Type B pancreatic cell (in vitro differentiated cells): ENCODE measurements around the gene BRD7. TPM values are rescaled to one million over a fixed set of nuclear protein-coding genes. Genes with fewer than 3 reads are reported as not detected.

Source experiments
- DNase-seq: peaks from one replicate; pipeline ENCODE4 v3.0.0; 2021; ENCODE audit warnings: mixed read lengths; ENCODE audit not compliant: unreplicated experiment; ENCODE audit errors: extremely low spot score
- H3K27ac Mint-ChIP-seq: 2 replicates; pipeline ENCODE4 v1.8.0; 2021; ENCODE audit warnings: mild to moderate bottlenecking, mixed read lengths
- H3K27me3 Mint-ChIP-seq: 2 replicates; pipeline ENCODE4 v1.8.0; 2021; ENCODE audit warnings: mixed read lengths
- H3K36me3 Mint-ChIP-seq: 2 replicates; pipeline ENCODE4 v1.8.0; 2021; ENCODE audit warnings: mixed read lengths
- H3K4me1 Mint-ChIP-seq: one replicate; pipeline ENCODE4 v1.8.0; 2021; ENCODE audit warnings: mixed read lengths; ENCODE audit not compliant: unreplicated experiment
- H3K4me3 Mint-ChIP-seq: 2 replicates; pipeline ENCODE4 v1.8.0; 2021; ENCODE audit warnings: mild to moderate bottlenecking, mixed read lengths
- H3K9me3 Mint-ChIP-seq: 2 replicates; pipeline ENCODE4 v1.8.0; 2021; ENCODE audit warnings: mixed read lengths
- CTCF ChIP-seq: fragments of 200-600 bp; sonication (generic); conservative IDR thresholded peaks from 2 replicates; pipeline ENCODE4 v1.5.0; 2021; ENCODE audit warnings: antibody characterized with exemption, mild to moderate bottlenecking
- total RNA-seq: library from RNA; stranded (reverse); gene quantifications from 2 replicates; pipeline ENCODE4 v1.2.1, GENCODE V29; 2021; ENCODE audit warnings: low replicate concordance

BRD7 gene
- total RNA-seq, 1 donor from 2014 or later, result 98.2 TPM

- no peak for DNase-seq
- Mint-ChIP-seq H3K36me3 (no peaks in the 10 kb centered on the region), H3K4me1 (no peaks in the 10 kb centered on the region), H3K27ac (no peak overlapping the region), H3K4me3 (no peak overlapping the region), H3K27me3 (no peaks in the 10 kb centered on the region), H3K9me3 (no peaks in the 10 kb centered on the region)
- no peak for TF ChIP-seq CTCF
These were observed 96.6 kb downstream of the BRD7 start for GRCh38 chr16:50272111-50272571.

GRCh38 chr16:50271148-50272041, 97.4 kb downstream of the BRD7 start:
- no peak for DNase-seq
- TF ChIP-seq CTCF, result no peak
- H3K4me3 Mint-ChIP-seq, result no peak overlapping the region
- H3K9me3 Mint-ChIP-seq, result no peaks in the 10 kb centered on the region
- H3K27ac Mint-ChIP-seq, result no peak overlapping the region
- no peaks in the 10 kb centered on the region for H3K36me3 Mint-ChIP-seq
- H3K4me1 Mint-ChIP-seq, result no peaks in the 10 kb centered on the region
- H3K27me3 Mint-ChIP-seq, result no peaks in the 10 kb centered on the region

- no peak overlapping the region for H3K27ac Mint-ChIP-seq
- no peak overlapping the region for H3K4me3 Mint-ChIP-seq
- H3K36me3 Mint-ChIP-seq, result no peaks in the 10 kb centered on the region
- TF ChIP-seq CTCF, result no peak
- H3K27me3 Mint-ChIP-seq, result no peaks in the 10 kb centered on the region
- no peak for DNase-seq
- H3K4me1 Mint-ChIP-seq, result no peaks in the 10 kb centered on the region
- no peaks in the 10 kb centered on the region for H3K9me3 Mint-ChIP-seq
These were observed 98.2 kb downstream of the BRD7 start for GRCh38 chr16:50270510-50271147.

GRCh38 chr16:50269769-50270509, 98.8 kb downstream of the BRD7 start:
- H3K36me3 Mint-ChIP-seq, result no peaks in the 10 kb centered on the region
- no peak for DNase-seq
- H3K9me3 Mint-ChIP-seq, result no peaks in the 10 kb centered on the region
- H3K4me3 Mint-ChIP-seq, result no peak overlapping the region
- H3K4me1 Mint-ChIP-seq, result peaks cover 5% of the 10 kb centered on the region
- H3K27ac Mint-ChIP-seq, result no peak overlapping the region
- H3K27me3 Mint-ChIP-seq, result no peaks in the 10 kb centered on the region
- no peak for TF ChIP-seq CTCF

GRCh38 chr16:50269061-50269705, 99.6 kb downstream of the BRD7 start:
- peaks cover 4% of the 10 kb centered on the region for H3K36me3 Mint-ChIP-seq
- no peaks in the 10 kb centered on the region for H3K27me3 Mint-ChIP-seq
- no peak for DNase-seq
- peaks cover 10% of the 10 kb centered on the region for H3K4me1 Mint-ChIP-seq
- H3K4me3 Mint-ChIP-seq, result no peak overlapping the region
- no peak overlapping the region for H3K27ac Mint-ChIP-seq
- TF ChIP-seq CTCF, result no peak
- no peaks in the 10 kb centered on the region for H3K9me3 Mint-ChIP-seq
